Adrenal gland (tissue), 5 donors: Measurements from ENCODE around the gene MYLK.

Experiments used
- CTCF ChIP-seq, 6 experiments: fragments of 450-650 bp in 4 of 6; fragments of 200-600 bp in 2 of 6; sonication (generic) in 1 of 6; IDR thresholded peaks; 1 replicate in 5 of 6; 2 replicates in 1 of 6; pipeline versions ENCODE4 v1.5.1 to v1.8.0; 2016 to 2021; ENCODE audit warnings: antibody characterized with exemption in 6 of 6, mild to moderate bottlenecking in 2 of 6, moderate library complexity in 1 of 6
- POLR2A ChIP-seq, 2 donors: fragments of 450-650 bp; IDR thresholded peaks; one replicate each; pipeline ENCODE4 v1.6.1; 2017; ENCODE audit warnings: antibody characterized with exemption in 2 of 2, mild to moderate bottlenecking in 2 of 2, moderate library complexity in 1 of 2
- donor health status: DM: no; HTN: no; CAD: no.

- TF ChIP-seq CTCF (IDR thresholded peaks at IDR 0.05) (no peak), POLR2A (IDR thresholded peaks at IDR 0.05) (no peak)
Measured at GRCh38 chr3:123595396-123596180, 288.5 kb downstream of the MYLK start.
